Cardiac fibroblast (primary cell): ENCODE measurements around the gene KLHL28.
A peak's percentile ranks its signal among the peaks of the same experiment; 100 is the strongest.

Experiments used
- DNase-seq, 2 donors: peaks; one replicate each; pipeline versions ENCODE4 v3.0.0 to v3.0.0-alpha.2; 2010; ENCODE audit warnings: low read depth in 2 of 2
- H3K4me3 ChIP-seq, 2 donors: replicated peaks in 1 of 2; 1 replicate in 1 of 2; 2 replicates in 1 of 2; pipeline ENCODE4 v1.5.1; 2011; ENCODE audit warnings: low read depth in 2 of 2, low read length in 2 of 2, mild to moderate bottlenecking in 2 of 2, moderate library complexity in 1 of 2
- CTCF ChIP-seq: IDR thresholded peaks from one replicate; pipeline ENCODE4 v1.5.1; 2011; ENCODE audit warnings: low read depth, mild to moderate bottlenecking, low read length, inconsistent platforms

Gene KLHL28

GRCh38 chr14:44961554-44962333, at the start of gene KLHL28, which contains the start of gene TOGARAM1:
TSS of gene KLHL28 (minus strand) at chr14:44961947. CDS start at chr14:44945928, 16,019 bp downstream.
TSS of gene TOGARAM1 (plus strand) at chr14:44962190. CDS start at chr14:44962422, 232 bp downstream.
- DNase-seq = peak; percentile 100
- no peak for TF ChIP-seq CTCF
- peak within 1 kb of the TSS; percentile 78 to 87 for H3K4me3 ChIP-seq

- TF ChIP-seq CTCF = no peak
- H3K4me3 ChIP-seq = no peak overlapping the region
- no peak for DNase-seq
These were observed 42.2 kb upstream of the KLHL28 start for GRCh38 chr14:45003924-45004323.

- DNase-seq = no peak
- no peak overlapping the region for H3K4me3 ChIP-seq
- TF ChIP-seq CTCF = no peak
These were observed 34.1 kb upstream of the KLHL28 start for GRCh38 chr14:44995770-44996294.

GRCh38 chr14:44995196-44995595, 33.4 kb upstream of the KLHL28 start:
- no peak overlapping the region for H3K4me3 ChIP-seq
- DNase-seq = no peak
- TF ChIP-seq CTCF = no peak

GRCh38 chr14:44990533-44990932, 28.8 kb upstream of the KLHL28 start:
- no peak for TF ChIP-seq CTCF
- H3K4me3 ChIP-seq = no peak overlapping the region

GRCh38 chr14:44989497-44990440, 28.0 kb upstream of the KLHL28 start:
- no peak overlapping the region for H3K4me3 ChIP-seq
- DNase-seq = no peak
- no peak for TF ChIP-seq CTCF

More at GRCh38 chr14:44990533-44990932, 28.8 kb upstream of the KLHL28 start:
- no peak for DNase-seq
